ENCODE measurements around the gene ADH7. TPM values are rescaled to one million over a fixed set of nuclear protein-coding genes. Genes with fewer than 3 reads are reported as not detected.

Gene ADH7
- total RNA-seq, 1 experiment from 2014 or later = not detected

GRCh38 chr4:99399017-99399416, 36.1 kb downstream of the ADH7 start:
- intact Hi-C loops (cut with micrococcal nuclease; ENCODE audit: unreplicated experiment) = no loop called here
- Histone ChIP-seq H3K9me3 (no peaks in the 10 kb centered on the region), H3K27me3 (replicated peaks; ENCODE audit: control insufficient read depth, insufficient read depth, low read length) (no peaks in the 10 kb centered on the region), H3K4me1 (peaks cover 10% of the 10 kb centered on the region), H3K36me3 (ENCODE audit: control insufficient read depth, insufficient read depth, low read length) (no peaks in the 10 kb centered on the region), H3K4me3 (ENCODE audit: low read depth, low read length) (no peak overlapping the region)
- Mint-ChIP-seq H3K27me3 (ENCODE audit: insufficient read depth, unreplicated experiment) (no peaks in the 10 kb centered on the region), H3K36me3 (ENCODE audit: insufficient read depth, unreplicated experiment) (no peaks in the 10 kb centered on the region), H3K27ac (ENCODE audit: unreplicated experiment) (no peak overlapping the region), H3K4me3 (ENCODE audit: unreplicated experiment) (no peak overlapping the region), H3K4me1 (ENCODE audit: low read depth, unreplicated experiment) (no peaks in the 10 kb centered on the region), H3K9me3 (ENCODE audit: unreplicated experiment) (no peaks in the 10 kb centered on the region)
- ChIA-PET CTCF (no interaction called here), POLR2A (interaction anchor here (0.6 kb wide), 1 partner anchor 310 kb away, joined by 4 read pairs; the partner anchor contains the start of gene ADH5)
- TF ChIP-seq CTCF (IDR thresholded peaks at IDR 0.05; ENCODE audit: insufficient read depth in 1 of 2, low read depth in 1 of 2, low read length in 1 of 2, severe bottlenecking in 1 of 2, unreplicated experiment in 1 of 2) = no peak
- BruUV-seq (replicated peaks) = no TSS peak
- DNase-seq = no peak

DNA sequence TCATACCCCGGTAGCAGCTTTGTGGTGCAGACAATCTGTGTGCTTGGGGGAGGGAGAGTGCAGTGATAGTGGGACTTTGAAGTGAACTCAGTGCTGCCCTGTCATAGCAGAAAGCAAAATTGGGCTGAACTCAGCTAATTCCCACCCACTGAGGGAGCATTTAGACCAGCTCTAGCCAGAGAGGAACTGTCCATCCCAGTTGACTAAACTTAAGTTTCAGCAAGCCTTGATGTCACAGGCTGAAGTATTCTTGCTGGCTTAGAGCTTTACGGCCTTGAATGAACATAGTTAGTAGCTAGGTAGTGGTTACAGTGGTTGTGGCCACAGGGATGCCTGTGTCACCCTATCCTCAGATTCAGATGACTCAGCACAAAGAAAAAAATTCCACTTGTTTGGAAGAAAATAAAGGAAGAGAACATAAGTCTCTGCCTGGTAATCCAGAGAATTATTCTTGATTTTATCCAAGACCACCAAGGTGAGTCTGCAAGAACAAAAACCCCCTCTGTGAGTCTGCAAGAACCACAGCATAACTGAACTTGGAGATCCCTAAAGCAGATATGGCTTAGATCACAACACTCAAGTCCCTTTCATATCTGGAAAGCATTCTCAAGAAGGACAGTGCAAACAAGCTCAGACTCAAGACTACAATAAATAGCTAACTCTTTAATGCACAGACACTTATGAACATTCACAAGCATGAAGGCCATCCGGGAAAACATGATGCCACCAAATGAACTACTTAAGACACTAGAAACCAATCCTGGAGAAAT, 39.4 kb downstream of the ADH7 start:
- H3K4me3 ChIP-seq (ENCODE audit: low read depth, low read length) = no peak overlapping the region
- Mint-ChIP-seq H3K36me3 (ENCODE audit: insufficient read depth, unreplicated experiment) (no peaks in the 10 kb centered on the region), H3K27ac (ENCODE audit: unreplicated experiment) (no peak overlapping the region), H3K4me1 (ENCODE audit: low read depth, unreplicated experiment) (no peaks in the 10 kb centered on the region), H3K9me3 (ENCODE audit: unreplicated experiment) (no peaks in the 10 kb centered on the region), H3K27me3 (ENCODE audit: insufficient read depth, unreplicated experiment) (no peaks in the 10 kb centered on the region), H3K4me3 (ENCODE audit: unreplicated experiment) (no peak overlapping the region)
- ChIA-PET CTCF (no interaction called here), POLR2A (no interaction called here)
- DNase-seq = no peak
- no peaks in the 10 kb centered on the region for H3K9me3 ChIP-seq
- TF ChIP-seq CTCF (IDR thresholded peaks at IDR 0.05; ENCODE audit: insufficient read depth in 1 of 2, low read depth in 1 of 2, low read length in 1 of 2, severe bottlenecking in 1 of 2, unreplicated experiment in 1 of 2) = no peak
- H3K36me3 ChIP-seq (ENCODE audit: control insufficient read depth, insufficient read depth, low read length) = no peaks in the 10 kb centered on the region
- intact Hi-C loops (cut with micrococcal nuclease; ENCODE audit: unreplicated experiment) = no loop called here
- H3K4me1 ChIP-seq = no peaks in the 10 kb centered on the region
- BruUV-seq (replicated peaks) = no TSS peak
- H3K27me3 ChIP-seq (replicated peaks; ENCODE audit: control insufficient read depth, insufficient read depth, low read length) = no peaks in the 10 kb centered on the region

GRCh38 chr4:99394896-99395295, 40.2 kb downstream of the ADH7 start:
- Mint-ChIP-seq H3K36me3 (ENCODE audit: insufficient read depth, unreplicated experiment) (no peaks in the 10 kb centered on the region), H3K9me3 (ENCODE audit: unreplicated experiment) (no peaks in the 10 kb centered on the region), H3K4me1 (ENCODE audit: low read depth, unreplicated experiment) (no peaks in the 10 kb centered on the region), H3K4me3 (ENCODE audit: unreplicated experiment) (no peak overlapping the region), H3K27ac (ENCODE audit: unreplicated experiment) (no peak overlapping the region), H3K27me3 (ENCODE audit: insufficient read depth, unreplicated experiment) (no peaks in the 10 kb centered on the region)
- Histone ChIP-seq H3K9me3 (no peaks in the 10 kb centered on the region), H3K4me3 (ENCODE audit: low read depth, low read length) (no peak overlapping the region), H3K36me3 (ENCODE audit: control insufficient read depth, insufficient read depth, low read length) (no peaks in the 10 kb centered on the region), H3K4me1 (no peaks in the 10 kb centered on the region), H3K27me3 (replicated peaks; ENCODE audit: control insufficient read depth, insufficient read depth, low read length) (no peaks in the 10 kb centered on the region)
- no peak for DNase-seq
- no TSS peak for BruUV-seq (replicated peaks)
- intact Hi-C loops (cut with micrococcal nuclease; ENCODE audit: unreplicated experiment) = no loop called here
- ChIA-PET CTCF (no interaction called here), POLR2A (no interaction called here)
- no peak for TF ChIP-seq CTCF (IDR thresholded peaks at IDR 0.05; ENCODE audit: insufficient read depth in 1 of 2, low read depth in 1 of 2, low read length in 1 of 2, severe bottlenecking in 1 of 2, unreplicated experiment in 1 of 2)

All from Caco-2 (cell line).